Skeletal muscle satellite cell (primary cell): ENCODE measurements around the gene SLC9B2.

Experiments used
- H3K27me3 ChIP-seq: 2 replicates; pipeline ENCODE4 v1.7.0; 2013; ENCODE audit warnings: low read length; ENCODE audit not compliant: control insufficient read depth, insufficient read depth
- H3K36me3 ChIP-seq: 2 replicates; pipeline ENCODE4 v1.7.0; 2013; ENCODE audit warnings: mild to moderate bottlenecking, control low read depth, low read length; ENCODE audit not compliant: insufficient read depth
- H3K4me1 ChIP-seq: 2 replicates; pipeline ENCODE4 v1.7.0; 2013; ENCODE audit warnings: low read length; ENCODE audit not compliant: control insufficient read depth, insufficient read depth
- H3K4me2 ChIP-seq: 2 replicates; pipeline ENCODE4 v1.7.0; 2013; ENCODE audit warnings: mild to moderate bottlenecking, low read length
- H3K4me3 ChIP-seq: 2 replicates; pipeline ENCODE4 v1.7.0; 2013; ENCODE audit warnings: low read length
- H3K9ac ChIP-seq: 2 replicates; pipeline ENCODE4 v1.7.0; 2013; ENCODE audit warnings: mild to moderate bottlenecking, low read depth, low read length, moderate library complexity
- H3K9me3 ChIP-seq: replicated peaks from 2 replicates; pipeline ENCODE4 v1.7.0; 2013; ENCODE audit warnings: mild to moderate bottlenecking, control low read depth, low read length

The SLC9B2 gene

DNA sequence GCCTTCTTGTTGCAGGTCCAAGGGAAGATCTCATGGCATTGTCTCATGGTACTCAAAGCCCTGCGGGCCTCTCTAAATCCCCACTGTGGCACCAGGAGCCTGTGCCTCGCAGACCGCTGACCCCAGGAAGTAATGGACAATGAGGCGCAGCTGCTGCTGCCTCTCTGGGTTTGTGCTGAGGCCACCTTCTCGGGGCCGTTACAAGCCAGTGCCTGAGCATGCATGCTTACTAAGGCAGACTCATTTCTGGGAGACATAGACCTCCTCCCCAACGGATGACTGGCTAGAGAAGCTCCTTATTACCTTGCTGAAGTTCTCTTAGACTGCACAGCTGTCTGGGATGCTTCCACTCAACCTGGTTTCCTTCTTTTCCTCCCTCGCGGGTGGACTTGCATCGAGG is 21.8 kb upstream of the SLC9B2 start:
- Histone ChIP-seq H3K9ac (peak overlapping the region; percentile 85), H3K4me2 (peak overlapping the region; percentile 84), H3K9me3 (no peaks in the 10 kb centered on the region), H3K36me3 (no peaks in the 10 kb centered on the region), H3K4me3 (peak overlapping the region; percentile 71), H3K4me1 (peaks cover 11% of the 10 kb centered on the region), H3K27me3 (no peaks in the 10 kb centered on the region)

DNA sequence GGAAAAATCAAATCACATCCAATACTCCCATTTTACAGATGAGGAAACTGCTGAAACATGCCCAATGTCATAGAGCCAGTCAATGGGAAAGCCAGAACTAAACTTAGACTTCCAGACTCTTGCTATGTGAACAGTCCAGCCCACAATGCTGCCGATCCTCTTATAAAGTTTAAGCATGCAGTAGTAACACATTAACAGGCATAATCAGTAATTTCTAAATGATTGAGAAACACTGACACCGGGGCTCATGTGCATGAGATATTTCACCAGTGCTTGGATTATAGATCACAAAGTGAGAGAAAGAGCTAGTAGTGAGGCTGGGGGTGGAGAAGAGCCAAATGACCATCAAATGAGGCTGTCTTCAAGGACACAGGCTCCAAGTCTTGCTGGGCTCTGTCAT is 20.6 kb upstream of the SLC9B2 start:
- H3K9me3 ChIP-seq, result no peaks in the 10 kb centered on the region
- no peak overlapping the region for H3K9ac ChIP-seq
- H3K4me2 ChIP-seq, result no peak overlapping the region
- H3K36me3 ChIP-seq, result no peaks in the 10 kb centered on the region
- no peak overlapping the region for H3K4me3 ChIP-seq
- H3K27me3 ChIP-seq, result no peaks in the 10 kb centered on the region
- H3K4me1 ChIP-seq, result peaks cover 11% of the 10 kb centered on the region

- Histone ChIP-seq H3K4me3 (no peak overlapping the region), H3K36me3 (peaks cover 10% of the 10 kb centered on the region), H3K27me3 (no peaks in the 10 kb centered on the region), H3K4me2 (no peak overlapping the region), H3K9me3 (no peaks in the 10 kb centered on the region), H3K9ac (no peak overlapping the region), H3K4me1 (peaks cover 11% of the 10 kb centered on the region)
Measured at GRCh38 chr4:103095080-103095479, 18.5 kb upstream of the SLC9B2 start.

DNA sequence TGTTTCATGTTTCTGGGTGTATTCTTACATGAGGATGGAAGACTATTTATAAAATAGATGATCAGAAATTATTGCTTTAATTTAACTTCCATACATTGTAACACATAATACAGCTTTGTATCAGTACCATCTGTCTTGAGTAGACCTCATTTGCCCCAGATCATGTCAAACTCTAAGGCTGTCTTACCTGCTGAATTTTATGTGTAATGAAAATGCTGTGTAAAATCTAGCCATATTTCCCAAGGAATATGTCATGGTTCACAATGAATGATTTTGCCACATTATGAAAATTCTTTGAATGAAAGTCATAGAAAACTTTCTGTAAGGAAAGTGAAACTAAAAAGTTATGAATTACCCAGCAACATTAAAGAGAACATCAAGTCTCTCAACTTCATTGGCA is 15.7 kb upstream of the SLC9B2 start:
- Histone ChIP-seq H3K4me2 (no peak overlapping the region), H3K36me3 (peaks cover 33% of the 10 kb centered on the region), H3K4me3 (no peak overlapping the region)

DNA sequence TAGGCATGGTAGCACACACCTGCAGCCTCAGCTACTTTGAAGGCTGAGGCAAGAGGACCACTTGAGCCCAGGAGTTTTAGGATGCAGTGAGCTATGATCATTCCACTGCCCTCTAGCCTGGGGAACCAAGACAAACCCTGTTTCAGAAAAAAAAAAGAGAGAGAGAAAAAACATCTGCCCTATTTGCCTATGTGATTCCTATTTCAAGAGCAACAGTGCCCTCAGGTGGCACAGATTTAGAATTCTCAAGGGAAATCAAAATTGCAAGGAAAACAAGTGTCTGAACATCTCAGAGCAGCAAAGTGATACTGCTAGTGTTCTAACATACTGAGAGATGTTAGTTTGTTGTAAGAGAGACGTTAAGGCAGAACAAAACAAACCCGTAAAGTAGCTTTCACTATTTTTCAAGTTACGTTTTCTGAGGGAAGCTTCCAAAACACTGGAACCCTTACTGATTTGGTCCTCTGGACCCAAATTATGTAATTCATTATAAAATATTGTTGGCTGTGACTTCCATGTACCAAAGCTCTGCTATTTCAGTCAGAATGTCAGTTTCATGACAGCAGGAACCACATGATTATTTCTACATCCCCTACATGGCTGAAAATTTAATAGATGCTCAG is 15.2 kb upstream of the SLC9B2 start:
- no peak overlapping the region for H3K9ac ChIP-seq
- no peak overlapping the region for H3K4me2 ChIP-seq
- H3K4me3 ChIP-seq, result no peak overlapping the region
- no peaks in the 10 kb centered on the region for H3K4me1 ChIP-seq
- H3K27me3 ChIP-seq, result no peaks in the 10 kb centered on the region
- peaks cover 38% of the 10 kb centered on the region for H3K36me3 ChIP-seq
- H3K9me3 ChIP-seq, result no peaks in the 10 kb centered on the region

More for the DNA sequence above, 15.7 kb upstream of the SLC9B2 start:
- H3K9me3 ChIP-seq, result no peaks in the 10 kb centered on the region
- no peak overlapping the region for H3K9ac ChIP-seq
- H3K4me1 ChIP-seq, result no peaks in the 10 kb centered on the region
- H3K27me3 ChIP-seq, result no peaks in the 10 kb centered on the region

GRCh38 chr4:103089481-103089880 is 12.9 kb upstream of the SLC9B2 start:
- no peak overlapping the region for H3K4me3 ChIP-seq
- peaks cover 44% of the 10 kb centered on the region for H3K36me3 ChIP-seq

GRCh38 chr4:103086551-103086950 is 10.0 kb upstream of the SLC9B2 start:
- H3K9ac ChIP-seq, result no peak overlapping the region
- no peaks in the 10 kb centered on the region for H3K27me3 ChIP-seq
- no peak overlapping the region for H3K4me2 ChIP-seq
- H3K4me1 ChIP-seq, result no peaks in the 10 kb centered on the region
- H3K36me3 ChIP-seq, result peaks cover 48% of the 10 kb centered on the region
- H3K9me3 ChIP-seq, result no peaks in the 10 kb centered on the region
- no peak overlapping the region for H3K4me3 ChIP-seq

More at GRCh38 chr4:103089481-103089880, 12.9 kb upstream of the SLC9B2 start:
- H3K4me2 ChIP-seq, result no peak overlapping the region
- H3K9me3 ChIP-seq, result no peaks in the 10 kb centered on the region
- no peaks in the 10 kb centered on the region for H3K27me3 ChIP-seq
- no peaks in the 10 kb centered on the region for H3K4me1 ChIP-seq
- H3K9ac ChIP-seq, result no peak overlapping the region

DNA sequence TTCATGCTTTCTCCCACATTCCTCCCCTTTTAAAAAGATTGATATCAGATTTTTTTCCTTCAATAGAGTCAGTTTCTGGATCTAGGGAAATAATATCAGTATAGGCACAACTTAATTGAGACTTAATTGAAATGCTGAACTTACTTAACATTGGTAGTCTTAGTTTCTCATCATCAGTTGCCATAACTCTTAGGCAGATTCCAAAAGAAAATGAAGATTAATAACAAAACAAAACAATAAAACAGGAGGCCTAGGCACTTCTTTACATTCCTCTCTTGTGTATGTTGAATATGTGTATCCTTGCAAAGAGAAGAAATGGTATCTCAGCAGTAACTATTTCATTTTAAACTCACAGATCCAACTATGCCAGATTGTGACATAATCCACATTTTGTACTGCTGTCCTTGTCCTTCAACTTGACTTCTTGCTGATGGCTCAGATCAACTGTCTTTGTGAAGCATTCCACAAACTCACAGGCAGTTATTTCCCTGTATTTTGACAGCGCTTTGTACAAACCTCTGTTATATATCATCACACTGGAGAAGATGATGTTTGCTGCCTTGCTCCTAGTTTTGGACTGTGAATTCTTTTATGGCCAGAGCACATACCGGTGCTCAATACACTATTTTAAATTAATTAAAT is 9.1 kb upstream of the SLC9B2 start:
- H3K4me1 ChIP-seq, result no peaks in the 10 kb centered on the region
- no peaks in the 10 kb centered on the region for H3K9me3 ChIP-seq
- no peak overlapping the region for H3K4me2 ChIP-seq
- no peak overlapping the region for H3K4me3 ChIP-seq
- H3K9ac ChIP-seq, result no peak overlapping the region
- no peaks in the 10 kb centered on the region for H3K27me3 ChIP-seq
- H3K36me3 ChIP-seq, result peaks cover 47% of the 10 kb centered on the region

- H3K4me1 ChIP-seq, result peaks cover 12% of the 10 kb centered on the region
- H3K9ac ChIP-seq, result no peak overlapping the region
- H3K27me3 ChIP-seq, result no peaks in the 10 kb centered on the region
- H3K4me2 ChIP-seq, result no peak overlapping the region
- no peak overlapping the region for H3K4me3 ChIP-seq
- peaks cover 9% of the 10 kb centered on the region for H3K36me3 ChIP-seq
- H3K9me3 ChIP-seq, result no peaks in the 10 kb centered on the region
Measured at GRCh38 chr4:103079621-103080020, 3.1 kb upstream of the SLC9B2 start.

GRCh38 chr4:103075894-103076746 is 441 bp downstream of the SLC9B2 start:
- Histone ChIP-seq H3K9ac (peak overlapping the region; percentile 95), H3K36me3 (peaks cover 4% of the 10 kb centered on the region), H3K4me2 (peak overlapping the region; percentile 93), H3K27me3 (no peaks in the 10 kb centered on the region), H3K4me1 (peaks cover 20% of the 10 kb centered on the region), H3K9me3 (no peaks in the 10 kb centered on the region), H3K4me3 (peak overlapping the region; percentile 96)

DNA sequence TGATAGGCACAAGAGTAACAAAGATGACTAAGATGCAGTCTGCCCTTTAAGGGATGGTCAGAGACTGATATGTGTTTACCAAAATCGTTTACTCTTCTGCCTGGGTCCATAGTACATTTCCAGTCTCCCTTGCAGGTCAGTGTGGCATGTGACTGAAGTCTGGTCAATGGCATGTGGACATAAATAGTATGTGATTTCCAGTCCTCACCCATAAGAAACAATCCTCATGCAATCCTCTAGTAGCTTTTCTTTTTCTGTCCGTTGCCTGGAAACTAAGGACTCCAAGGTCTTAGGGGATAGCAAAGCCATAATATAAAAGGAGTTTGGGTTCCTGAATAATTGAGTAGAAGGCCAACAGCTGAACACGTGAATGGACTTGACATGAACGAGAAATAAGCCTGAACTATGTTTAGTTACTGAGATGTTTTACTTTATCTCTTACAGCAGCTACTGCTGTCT is 1.1 kb downstream of the SLC9B2 start:
- no peaks in the 10 kb centered on the region for H3K36me3 ChIP-seq
- peaks cover 20% of the 10 kb centered on the region for H3K4me1 ChIP-seq
- H3K9me3 ChIP-seq, result no peaks in the 10 kb centered on the region
- no peaks in the 10 kb centered on the region for H3K27me3 ChIP-seq
- peak overlapping the region; percentile 93 for H3K4me2 ChIP-seq
- peak overlapping the region; percentile 96 for H3K4me3 ChIP-seq
- H3K9ac ChIP-seq, result peak overlapping the region; percentile 95
